GM13976 (cell line): ENCODE results near the gene ADGRG6.

Source experiments
- DNase-seq: peaks from one replicate; pipeline ENCODE4 v3.0.0; 2012; ENCODE audit warnings: low spot score
- CTCF ChIP-seq: IDR thresholded peaks from 2 replicates; pipeline ENCODE4 v1.5.1; 2012; ENCODE audit warnings: borderline replicate concordance, mild to moderate bottlenecking; ENCODE audit not compliant: insufficient read depth; ENCODE audit errors: extremely low read depth, missing control alignments, control extremely low read depth
- in situ Hi-C: fragments of 300-500 bp; cut with MboI; formaldehyde crosslinking; loops from one replicate; pipeline ENCODE4 v1.12.0; 2022; ENCODE audit warnings: low sequenced_read_pairs, mixed read lengths, inconsistent platforms; ENCODE audit not compliant: unreplicated experiment

ADGRG6 gene

GRCh38 chr6:142323377-142323776 is 21.6 kb downstream of the ADGRG6 start:
- no peak for TF ChIP-seq CTCF
- no peak for DNase-seq
- in situ Hi-C loops, result no loop called here

GRCh38 chr6:142324111-142324510 is 22.3 kb downstream of the ADGRG6 start:
- in situ Hi-C loops, result no loop called here
- TF ChIP-seq CTCF, result no peak
- DNase-seq, result no peak

- no peak for TF ChIP-seq CTCF
- in situ Hi-C loops, result no loop called here
- no peak for DNase-seq
Observed at GRCh38 chr6:142325111-142325510, 23.3 kb downstream of the ADGRG6 start.

GRCh38 chr6:142326540-142326939 is 24.7 kb downstream of the ADGRG6 start:
- in situ Hi-C loops, result no loop called here
- no peak for TF ChIP-seq CTCF
- DNase-seq, result no peak

GRCh38 chr6:142328070-142328469 is 26.3 kb downstream of the ADGRG6 start:
- DNase-seq, result no peak
- no peak for TF ChIP-seq CTCF
- in situ Hi-C loops, result no loop called here

- in situ Hi-C loops, result no loop called here
- no peak for TF ChIP-seq CTCF
- no peak for DNase-seq
Observed at GRCh38 chr6:142329486-142330113, 27.8 kb downstream of the ADGRG6 start.
